DMS114 treated with DMSO at 0.1 percent for 48 hours (cell line): ENCODE results near the gene PAM16.

Experiments used
- DNase-seq: peaks from one replicate; lab custom pipeline; 2025; ENCODE audit not compliant: unreplicated experiment; lab: John Stamatoyannopoulos, UW

Gene PAM16

DNA sequence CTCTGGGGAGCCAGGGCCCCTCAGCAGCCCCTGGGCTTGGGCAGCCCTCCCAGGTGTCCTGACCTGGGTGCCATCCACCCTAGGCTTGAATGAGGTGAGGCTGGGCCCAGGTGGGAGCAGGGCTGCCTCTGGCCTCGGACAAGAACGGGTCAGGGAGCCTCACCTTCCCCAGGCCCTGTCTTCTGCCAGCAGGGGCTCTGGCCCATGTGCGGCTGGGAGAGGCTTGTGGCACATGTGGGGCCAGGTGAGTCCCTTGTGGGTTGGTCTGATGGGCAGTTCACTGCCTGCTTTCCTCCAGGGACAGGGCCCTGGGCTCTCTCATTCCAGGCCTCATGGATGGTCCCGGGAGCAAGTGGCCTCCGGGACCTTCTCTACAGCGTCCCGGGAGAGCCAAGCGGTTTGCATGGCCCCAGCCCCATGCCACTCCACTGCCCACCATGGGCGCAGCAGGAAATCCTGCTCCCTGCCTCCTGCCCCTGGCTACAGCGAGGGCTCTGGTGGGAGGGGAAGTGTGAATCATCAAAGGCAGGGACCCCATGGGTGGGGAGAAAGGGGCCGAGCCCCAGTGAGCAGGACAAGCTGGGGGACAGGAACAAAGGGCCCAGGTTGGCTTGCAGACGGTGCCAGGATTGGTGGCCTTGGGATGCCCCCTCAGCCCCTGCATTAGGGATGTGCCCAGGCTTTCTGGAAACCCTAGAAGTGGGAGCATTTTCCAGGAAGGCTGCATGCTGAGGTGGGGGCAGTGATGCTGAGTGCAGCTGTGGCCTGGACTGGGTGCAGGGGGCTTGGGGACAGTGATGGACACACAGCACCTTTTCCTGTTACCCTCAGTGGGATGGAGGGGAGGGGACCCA is 32.7 kb upstream of the PAM16 start:
- no peak for DNase-seq

DNA sequence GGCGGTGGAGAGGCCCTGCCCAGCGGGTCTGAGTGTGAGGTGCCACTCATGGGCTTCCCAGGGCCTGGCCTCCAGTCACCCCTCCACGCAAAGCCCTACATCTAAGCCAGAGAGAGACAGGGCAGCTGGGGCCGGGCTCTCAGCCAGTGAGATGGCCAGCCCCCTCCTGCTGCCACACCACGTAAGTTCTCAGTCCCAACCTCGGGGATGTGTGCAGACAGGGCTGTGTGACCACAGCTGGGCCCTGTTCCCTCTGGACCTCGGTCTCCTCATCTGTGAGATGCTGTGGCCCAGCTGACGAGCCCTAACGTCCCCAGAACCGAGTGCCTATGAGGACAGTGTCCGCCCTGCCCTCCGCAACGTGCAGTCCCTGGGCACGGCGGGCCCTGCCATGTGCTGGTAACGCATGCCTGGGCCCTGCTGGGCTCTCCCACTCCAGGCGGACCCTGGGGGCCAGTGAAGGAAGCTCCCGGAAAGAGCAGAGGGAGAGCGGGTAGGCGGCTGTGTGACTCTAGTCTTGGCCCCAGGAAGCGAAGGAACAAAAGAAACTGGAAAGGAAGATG is 31.8 kb upstream of the PAM16 start:
- no peak for DNase-seq

DNA sequence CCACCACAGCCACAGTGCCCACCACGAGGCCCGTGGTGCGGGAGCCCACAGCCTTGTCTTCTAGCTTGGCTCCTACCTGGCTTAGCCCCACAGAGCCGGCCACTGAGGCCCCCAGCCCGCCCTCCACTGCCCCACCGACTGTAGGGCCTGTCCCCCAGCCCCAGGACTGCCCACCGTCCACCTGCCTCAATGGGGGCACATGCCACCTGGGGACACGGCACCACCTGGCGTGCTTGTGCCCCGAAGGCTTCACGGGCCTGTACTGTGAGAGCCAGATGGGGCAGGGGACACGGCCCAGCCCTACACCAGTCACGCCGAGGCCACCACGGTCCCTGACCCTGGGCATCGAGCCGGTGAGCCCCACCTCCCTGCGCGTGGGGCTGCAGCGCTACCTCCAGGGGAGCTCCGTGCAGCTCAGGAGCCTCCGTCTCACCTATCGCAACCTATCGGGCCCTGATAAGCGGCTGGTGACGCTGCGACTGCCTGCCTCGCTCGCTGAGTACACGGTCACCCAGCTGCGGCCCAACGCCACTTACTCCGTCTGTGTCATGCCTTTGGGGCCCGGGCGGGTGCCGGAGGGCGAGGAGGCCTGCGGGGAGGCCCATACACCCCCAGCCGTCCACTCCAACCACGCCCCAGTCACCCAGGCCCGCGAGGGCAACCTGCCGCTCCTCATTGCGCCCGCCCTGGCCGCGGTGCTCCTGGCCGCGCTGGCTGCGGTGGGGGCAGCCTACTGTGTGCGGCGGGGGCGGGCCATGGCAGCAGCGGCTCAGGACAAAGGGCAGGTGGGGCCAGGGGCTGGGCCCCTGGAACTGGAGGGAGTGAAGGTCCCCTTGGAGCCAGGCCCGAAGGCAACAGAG is 31.0 kb upstream of the PAM16 start:
- no peak for DNase-seq

DNA sequence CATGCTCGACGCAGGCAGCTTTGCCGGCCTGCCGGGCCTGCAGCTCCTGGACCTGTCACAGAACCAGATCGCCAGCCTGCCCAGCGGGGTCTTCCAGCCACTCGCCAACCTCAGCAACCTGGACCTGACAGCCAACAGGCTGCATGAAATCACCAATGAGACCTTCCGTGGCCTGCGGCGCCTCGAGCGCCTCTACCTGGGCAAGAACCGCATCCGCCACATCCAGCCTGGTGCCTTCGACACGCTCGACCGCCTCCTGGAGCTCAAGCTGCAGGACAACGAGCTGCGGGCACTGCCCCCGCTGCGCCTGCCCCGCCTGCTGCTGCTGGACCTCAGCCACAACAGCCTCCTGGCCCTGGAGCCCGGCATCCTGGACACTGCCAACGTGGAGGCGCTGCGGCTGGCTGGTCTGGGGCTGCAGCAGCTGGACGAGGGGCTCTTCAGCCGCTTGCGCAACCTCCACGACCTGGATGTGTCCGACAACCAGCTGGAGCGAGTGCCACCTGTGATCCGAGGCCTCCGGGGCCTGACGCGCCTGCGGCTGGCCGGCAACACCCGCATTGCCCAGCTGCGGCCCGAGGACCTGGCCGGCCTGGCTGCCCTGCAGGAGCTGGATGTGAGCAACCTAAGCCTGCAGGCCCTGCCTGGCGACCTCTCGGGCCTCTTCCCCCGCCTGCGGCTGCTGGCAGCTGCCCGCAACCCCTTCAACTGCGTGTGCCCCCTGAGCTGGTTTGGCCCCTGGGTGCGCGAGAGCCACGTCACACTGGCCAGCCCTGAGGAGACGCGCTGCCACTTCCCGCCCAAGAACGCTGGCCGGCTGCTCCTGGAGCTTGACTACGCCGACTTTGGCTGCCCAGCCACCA is 30.2 kb upstream of the PAM16 start:
- DNase-seq: no peak

DNA sequence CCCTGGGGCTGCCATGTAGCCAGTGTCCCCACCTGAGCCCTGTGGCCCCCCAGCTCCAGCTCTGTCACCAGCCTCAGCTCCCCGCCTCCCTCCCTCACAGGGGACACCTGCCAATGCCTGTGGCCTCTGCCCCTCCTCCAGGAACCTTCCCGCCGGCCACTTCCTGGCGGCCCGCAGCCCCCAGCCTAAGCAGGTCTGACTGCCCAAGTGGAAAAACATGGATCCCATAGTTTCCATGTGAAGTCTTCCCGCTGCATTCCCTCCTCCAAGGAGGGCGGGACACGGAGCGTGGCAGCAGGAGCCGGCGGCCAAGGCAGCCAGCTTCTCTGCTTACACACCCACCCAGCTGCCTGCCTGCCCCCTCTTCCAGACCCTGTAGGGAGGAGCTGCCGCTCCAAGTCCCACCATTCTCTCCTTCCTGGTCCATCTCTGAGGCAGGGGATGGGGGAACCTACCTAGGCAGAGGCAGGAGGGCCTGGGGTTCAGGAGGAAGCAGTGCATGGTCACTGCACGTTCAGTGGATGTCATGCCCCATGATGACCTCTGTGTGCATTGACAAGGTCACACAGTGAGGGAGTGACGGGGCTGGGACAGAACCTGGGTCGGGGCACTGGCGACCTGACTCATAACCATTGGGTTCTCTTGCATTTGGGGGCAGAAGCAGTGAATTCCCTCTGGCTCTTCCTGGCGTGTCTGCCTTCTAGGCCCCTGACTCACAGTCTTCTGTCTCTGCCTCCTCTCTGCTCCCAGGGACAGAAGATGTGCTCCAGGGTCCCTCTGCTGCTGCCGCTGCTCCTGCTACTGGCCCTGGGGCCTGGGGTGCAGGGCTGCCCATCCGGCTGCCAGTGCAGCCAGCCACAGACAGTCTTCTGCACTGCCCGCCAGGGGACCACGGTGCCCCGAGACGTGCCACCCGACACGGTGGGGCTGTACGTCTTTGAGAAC is 29.3 kb upstream of the PAM16 start:
- DNase-seq: no peak

DNA sequence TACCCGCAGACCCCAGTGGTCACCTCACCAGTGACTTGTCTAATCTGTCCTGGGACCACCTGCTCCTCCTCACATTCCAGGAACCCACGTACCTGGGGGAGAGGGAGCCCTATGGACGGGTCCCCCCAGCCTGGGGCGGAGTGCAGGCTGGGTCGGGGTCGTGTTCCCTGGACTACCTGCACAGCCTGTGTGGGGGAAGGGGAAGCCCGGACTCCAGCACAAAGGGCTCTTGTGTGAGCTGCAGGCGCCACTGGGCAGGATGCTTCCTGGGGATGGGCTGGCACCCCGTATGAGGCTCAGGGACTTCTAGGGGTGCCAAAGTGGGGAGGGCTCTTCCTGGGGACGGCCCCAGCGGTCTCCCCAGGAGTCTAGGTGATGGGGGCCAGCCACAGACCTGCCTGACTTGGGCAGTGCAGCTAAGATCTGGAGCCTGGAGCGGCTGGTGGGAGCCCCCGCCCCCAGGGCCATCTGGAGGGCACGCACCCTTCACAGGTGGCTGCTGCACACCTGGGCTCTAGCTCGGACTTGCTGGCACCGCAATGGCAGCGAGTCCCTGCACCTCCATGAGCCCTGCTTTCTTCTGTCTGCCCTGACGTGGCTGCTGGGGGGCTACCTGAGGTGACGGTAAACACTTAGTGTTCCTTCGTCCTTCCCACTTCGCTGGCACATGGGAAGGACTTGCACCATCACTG is 28.0 kb upstream of the PAM16 start:
- no peak for DNase-seq

DNA sequence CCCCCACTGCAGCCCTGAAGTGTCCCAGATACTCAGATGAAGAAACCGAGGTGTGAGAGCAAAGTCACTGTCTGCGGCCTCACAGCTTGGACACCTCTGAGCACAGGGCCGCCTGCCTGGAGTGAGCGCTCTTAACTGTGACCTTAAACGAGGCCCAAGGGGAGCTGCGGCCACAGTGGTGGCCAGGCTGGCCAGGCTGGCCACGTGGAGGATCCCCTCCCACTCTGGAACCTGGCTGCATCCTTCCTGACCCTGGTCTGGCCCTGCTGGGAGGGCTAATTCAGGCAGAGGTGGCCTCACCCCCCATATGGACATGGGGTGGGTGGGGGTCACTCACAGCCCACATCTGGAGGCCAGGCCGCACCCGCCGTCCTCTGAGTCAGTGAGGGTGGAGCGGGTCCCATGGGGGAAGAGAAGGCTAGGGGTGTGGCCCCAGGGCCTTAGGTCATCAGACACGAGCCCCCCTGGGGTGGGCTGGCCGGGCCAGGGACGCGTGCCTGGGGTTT is 27.1 kb upstream of the PAM16 start:
- no peak for DNase-seq

DNA sequence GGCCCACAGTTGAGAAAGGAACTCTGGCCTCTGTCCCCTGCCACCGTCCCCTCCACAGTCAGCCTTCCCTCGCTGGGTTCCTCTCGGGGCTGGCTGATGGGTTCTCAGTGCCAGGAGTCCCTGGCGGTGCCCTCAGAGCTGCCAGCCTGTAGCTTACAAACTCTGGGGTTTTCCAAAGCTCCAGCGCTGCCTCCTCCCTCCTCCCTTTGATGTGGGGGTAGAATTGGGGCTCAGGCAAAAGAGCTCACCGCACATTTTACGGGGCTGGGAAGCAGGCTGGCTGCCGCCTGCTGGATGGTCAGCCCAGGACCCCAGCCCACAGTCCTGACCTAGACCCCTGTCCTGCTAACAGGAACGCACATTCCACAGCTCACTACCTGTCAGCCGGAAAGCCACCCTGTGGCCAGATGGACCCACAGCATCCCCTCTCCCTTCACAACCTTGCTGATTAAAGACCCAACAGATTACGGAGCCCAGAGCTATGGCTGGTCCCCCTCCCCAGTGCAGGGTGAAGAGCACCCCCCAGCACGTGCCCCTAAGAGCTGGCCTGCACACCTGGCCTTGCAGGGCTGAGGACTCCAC is 26.5 kb upstream of the PAM16 start:
- DNase-seq: no peak

DNA sequence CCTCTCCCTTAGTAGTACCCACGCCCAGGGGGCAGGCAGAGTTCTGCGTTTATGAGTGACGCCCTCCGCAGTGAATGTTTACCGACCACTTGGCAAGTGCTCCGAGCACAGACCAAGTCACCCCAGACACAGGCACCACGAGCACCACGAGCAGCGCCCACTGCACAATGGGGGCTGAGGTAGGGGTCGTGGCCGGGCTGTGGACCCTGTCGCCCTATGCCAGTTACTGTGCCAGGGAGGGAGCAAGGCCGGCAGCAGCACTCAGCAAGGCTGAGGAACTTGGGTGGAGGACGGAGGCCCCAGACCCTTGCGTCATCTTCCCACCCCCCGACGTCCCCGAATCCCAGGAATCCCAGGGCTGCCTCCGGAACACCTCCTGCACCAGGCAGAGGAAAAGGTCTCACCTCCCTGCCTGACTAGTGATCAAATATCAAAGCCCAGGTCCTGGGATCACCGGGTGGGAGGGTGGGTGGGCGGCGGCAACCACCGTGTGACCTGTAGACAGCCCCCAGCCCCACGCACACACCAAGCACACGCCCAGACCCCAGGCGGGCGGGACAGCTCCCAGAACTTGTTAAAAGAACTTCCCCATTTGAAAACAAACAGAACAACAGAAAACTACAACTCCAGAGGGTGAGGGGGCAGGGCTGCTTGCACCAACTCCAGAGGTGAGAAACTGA is 25.9 kb upstream of the PAM16 start:
- DNase-seq: no peak

DNA sequence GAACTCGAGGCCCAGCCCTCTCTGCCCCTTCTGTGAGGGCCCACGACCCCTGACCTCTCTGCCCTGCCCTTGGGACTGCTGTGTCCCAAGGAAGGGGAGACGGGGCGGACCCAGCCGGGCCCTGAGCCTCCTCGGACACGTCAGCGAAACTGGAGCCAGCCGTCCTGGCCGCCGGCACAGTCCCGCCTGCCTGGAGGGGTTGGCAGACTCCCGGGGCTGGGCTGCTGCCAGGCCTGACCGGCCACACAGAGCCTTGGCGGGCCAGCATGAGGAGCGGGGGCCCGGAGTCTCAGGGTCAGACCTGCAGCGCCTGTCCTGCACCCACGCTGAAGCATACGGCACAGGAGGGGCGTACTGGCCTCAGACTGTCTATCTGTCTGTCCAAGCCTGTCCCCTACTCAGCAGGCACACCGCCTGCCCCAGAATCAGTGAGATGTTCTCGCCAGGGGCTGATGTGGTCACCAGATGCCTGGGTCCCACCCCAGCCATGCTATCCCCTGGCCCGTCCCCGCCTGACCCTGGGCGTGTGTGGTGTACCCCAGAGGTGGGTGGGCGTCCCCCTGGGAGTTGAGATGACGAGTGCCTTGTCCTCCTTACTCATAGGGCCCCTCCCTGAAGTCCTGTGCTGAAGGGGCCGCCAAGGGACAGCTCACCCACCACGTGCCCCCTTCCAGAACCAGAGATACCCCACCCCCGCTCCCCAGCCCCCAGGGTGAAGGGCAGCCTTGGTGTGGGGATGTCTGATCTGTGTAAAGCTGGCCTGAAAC is 25.2 kb upstream of the PAM16 start:
- DNase-seq: no peak

DNA sequence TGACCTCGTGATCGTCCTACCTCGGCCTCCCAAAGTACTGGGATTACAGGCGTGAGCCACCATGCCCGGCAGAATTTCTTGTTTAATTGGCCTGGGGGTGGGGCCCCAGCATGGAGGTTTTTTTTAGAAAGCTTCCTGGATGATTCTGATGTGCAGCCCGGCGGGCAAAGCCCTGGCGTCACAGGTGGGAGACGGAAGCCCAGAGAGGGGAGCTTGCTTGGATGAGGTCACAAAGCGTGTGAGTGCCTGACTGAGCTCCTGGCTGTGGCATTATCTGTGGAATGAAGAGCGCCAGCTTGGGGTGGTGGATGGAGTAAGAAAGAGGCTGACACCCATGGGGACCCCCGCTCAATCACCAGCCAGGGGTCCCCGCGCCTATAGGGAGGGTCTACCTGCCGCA is 24.6 kb upstream of the PAM16 start:
- no peak for DNase-seq

DNA sequence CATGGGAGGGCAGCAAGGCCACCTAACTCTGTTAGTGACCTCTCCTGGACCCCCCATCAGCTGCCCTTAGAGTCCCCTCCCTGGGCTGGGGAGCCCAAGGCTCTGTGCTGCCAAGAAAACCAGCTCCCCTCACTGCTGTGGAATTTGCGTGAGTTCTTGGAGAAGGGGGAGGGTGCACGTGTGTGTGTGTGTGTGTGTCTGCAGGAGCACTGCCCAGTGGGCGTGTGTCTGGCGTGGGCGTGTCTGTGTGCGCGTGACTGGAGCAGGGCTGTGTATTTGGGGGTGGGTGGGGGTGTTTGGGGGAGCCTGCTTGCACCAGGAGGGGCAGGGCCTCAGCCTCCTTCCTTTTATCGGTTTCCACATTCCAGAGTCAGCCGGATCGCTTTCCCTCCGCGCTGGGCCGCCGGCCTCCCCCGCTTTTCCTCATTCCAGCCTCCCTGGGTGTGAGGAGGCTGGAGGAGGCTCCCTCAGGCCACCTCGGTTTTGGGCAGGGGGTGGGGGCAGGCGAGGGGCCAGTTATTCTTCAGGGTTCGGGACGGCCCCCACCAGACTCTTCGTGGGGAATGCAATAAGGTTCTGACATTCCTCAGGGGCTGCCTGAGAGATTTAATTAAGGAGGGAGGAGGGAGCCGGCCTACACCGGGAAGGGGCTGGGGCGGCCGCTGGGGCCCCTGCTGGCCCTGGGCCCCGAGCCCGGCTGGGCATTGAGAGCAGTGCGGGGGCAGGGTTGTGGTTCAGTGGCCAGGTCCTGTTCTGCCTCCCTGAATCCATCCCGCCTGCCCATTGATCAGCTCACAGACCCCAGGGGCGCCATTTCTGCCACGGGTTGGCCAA is 23.0 kb upstream of the PAM16 start:
- no peak for DNase-seq

DNA sequence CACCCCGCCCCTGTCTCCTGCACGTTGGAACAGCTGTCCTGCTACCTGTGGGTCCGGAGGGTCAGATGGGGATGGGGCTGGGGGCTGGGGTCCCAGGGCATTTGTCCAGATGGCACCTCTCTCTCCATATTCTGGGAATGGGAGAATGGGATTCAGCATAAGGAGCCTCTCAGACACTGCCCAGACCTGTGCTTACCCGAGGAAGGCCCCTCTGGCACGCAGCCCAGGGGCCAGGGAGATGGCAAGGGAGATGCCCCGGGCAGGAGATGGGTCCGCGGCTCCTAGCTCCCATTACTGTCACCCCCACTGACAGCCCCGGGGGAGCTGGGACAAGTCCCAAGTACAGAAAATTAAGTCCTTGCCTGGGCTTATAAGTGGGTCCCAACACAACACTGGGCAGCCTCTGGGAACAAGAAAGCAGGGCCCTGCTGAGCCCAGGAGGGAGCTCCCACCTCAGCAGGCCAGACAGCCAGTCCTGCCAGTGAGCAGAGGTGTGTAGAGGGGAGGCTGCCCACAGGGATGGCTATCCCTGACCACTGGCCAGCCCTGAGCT is 22.3 kb upstream of the PAM16 start:
- DNase-seq: no peak

DNA sequence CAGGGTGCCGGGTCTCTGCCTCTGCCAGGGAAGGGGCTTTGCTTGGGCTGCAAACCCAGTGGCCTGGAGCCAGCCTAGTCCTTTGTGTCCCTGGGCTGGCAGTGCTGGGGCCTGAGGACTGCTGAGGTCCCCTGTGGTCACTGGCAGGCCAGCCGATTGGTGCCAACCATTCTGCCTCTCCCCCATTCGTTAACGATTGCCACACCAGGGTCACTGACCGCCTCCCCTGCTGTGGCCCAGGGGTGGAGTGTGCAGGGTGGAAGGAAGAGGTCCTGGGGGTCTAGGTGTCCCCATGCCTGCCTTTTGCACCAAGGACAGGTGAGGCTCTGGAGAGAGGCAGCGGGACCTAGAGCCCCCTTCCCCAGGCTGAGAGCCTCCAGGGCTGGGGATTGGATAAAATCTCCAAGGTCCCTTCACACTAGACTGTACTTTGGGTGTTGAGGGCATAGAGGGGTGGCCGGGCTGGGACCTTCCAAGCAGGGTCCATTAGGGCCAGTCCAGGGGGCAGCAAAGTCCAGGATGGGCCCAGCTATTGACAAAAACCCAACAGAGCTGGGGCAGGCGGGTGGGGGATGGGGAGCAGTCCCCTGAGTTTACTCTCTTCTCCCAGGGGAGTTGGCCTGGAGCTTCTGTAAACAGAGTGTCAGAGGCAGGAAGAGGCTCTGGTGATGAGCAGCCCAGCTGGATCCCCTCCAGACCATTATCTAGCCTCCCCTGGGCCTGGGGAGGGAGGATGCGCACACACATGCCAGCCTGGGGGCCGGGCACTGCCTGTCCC is 21.6 kb upstream of the PAM16 start:
- DNase-seq: no peak

DNA sequence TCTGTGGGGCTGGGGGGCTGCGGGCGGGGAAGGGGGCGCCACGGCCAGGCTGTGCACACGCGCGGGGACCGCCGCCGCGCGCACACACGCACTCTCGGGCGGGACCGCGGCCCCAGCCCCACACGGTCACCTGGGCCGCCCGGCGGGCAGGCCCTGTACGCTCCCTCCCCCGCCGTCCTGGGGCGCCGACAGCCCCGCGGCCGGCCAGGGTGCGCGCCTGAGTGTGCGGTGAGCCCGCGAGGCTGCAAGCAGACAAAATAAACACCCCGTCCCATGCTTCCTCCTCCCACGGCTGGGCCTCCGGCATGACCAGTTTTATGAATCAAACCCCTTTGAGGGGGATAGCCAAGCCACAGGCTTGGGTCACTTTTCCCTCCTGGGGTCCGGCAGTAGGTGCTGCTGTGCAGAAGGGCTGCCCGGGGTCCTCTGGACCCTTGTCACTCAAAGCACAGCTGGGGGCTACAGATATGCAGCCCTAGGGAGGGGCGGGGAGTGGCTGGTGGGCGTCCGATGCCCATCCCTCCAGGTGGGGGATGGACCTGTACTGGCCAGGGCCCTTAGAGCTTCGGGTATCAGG is 21.0 kb upstream of the PAM16 start:
- no peak for DNase-seq
